Type B pancreatic cell (in vitro differentiated cells): ENCODE data around the gene SNX30. TPM values are rescaled to one million over a fixed set of nuclear protein-coding genes. Genes with fewer than 3 reads are reported as not detected.
"Not testable (repeated sequence)": the region's sequence is repeated elsewhere in the genome, so short reads cannot be mapped to it uniquely, and the experiment has no call there.

Source experiments
- DNase-seq: peaks from one replicate; pipeline ENCODE4 v3.0.0; 2021; ENCODE audit warnings: mixed read lengths; ENCODE audit not compliant: unreplicated experiment; ENCODE audit errors: extremely low spot score
- H3K27ac Mint-ChIP-seq: 2 replicates; pipeline ENCODE4 v1.8.0; 2021; ENCODE audit warnings: mild to moderate bottlenecking, mixed read lengths
- H3K27me3 Mint-ChIP-seq: 2 replicates; pipeline ENCODE4 v1.8.0; 2021; ENCODE audit warnings: mixed read lengths
- H3K36me3 Mint-ChIP-seq: 2 replicates; pipeline ENCODE4 v1.8.0; 2021; ENCODE audit warnings: mixed read lengths
- H3K4me1 Mint-ChIP-seq: one replicate; pipeline ENCODE4 v1.8.0; 2021; ENCODE audit warnings: mixed read lengths; ENCODE audit not compliant: unreplicated experiment
- H3K4me3 Mint-ChIP-seq: 2 replicates; pipeline ENCODE4 v1.8.0; 2021; ENCODE audit warnings: mild to moderate bottlenecking, mixed read lengths
- H3K9me3 Mint-ChIP-seq: 2 replicates; pipeline ENCODE4 v1.8.0; 2021; ENCODE audit warnings: mixed read lengths
- total RNA-seq: library from RNA; stranded (reverse); gene quantifications from 2 replicates; pipeline ENCODE4 v1.2.1, GENCODE V29; 2021; ENCODE audit warnings: low replicate concordance
- TF ChIP-seq, protein P1 (sequence below): fragments of 200-600 bp; sonication (generic); conservative IDR thresholded peaks from 2 replicates; pipeline ENCODE4 v1.5.0; 2021; ENCODE audit warnings: antibody characterized with exemption, mild to moderate bottlenecking

SNX30 gene
- total RNA-seq, 1 donor from 2014 or later, result 10.6 TPM

DNA sequence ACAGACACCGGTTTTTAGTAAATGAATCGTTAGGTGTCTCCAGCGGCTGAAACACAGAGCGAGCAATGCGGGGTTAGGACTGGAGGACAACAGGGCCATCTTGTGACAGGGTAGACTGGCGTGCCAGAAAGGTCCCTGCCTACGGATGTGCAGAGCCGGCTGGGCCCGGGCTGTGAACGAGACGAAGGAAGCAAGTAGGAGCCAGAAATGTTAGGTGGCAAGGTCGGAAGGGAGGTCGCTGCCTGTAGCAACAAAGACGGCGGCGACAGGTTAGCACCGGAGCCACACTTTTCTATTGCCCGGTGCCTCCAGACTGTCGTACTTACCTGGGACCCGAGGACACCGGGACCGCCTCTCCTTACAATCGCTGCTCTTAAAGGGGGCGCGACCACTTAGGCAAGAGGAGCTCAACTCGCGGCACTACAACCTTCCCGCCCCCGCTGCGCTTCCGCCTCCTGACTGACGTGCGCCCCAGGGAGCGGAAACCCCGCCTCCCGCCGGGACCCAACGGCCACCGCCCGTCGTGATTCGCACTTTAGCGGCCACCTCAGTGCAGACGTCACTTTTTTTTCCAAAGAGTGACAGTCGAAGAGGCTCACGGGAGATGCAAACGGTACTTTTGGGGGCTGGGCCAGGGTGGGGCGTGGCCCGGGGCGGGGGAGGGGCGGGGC is 32.8 kb upstream of the SNX30 start, which contains the start of gene INIP:
Gene INIP (minus strand): TSS at position 457 of the 671 bp plus-strand sequence. CDS start 1,632 bp downstream, outside the sequence.
- peaks cover 16% of the 10 kb centered on the region for H3K4me1 Mint-ChIP-seq
- peak within 1 kb of the TSS; percentile 98 for H3K4me3 Mint-ChIP-seq
- H3K9me3 Mint-ChIP-seq, result peaks cover 3% of the 10 kb centered on the region
- H3K36me3 Mint-ChIP-seq, result peaks cover 8% of the 10 kb centered on the region
- peak within 1 kb of the TSS; percentile 99 for H3K27ac Mint-ChIP-seq
- no peaks in the 10 kb centered on the region for H3K27me3 Mint-ChIP-seq
- DNase-seq, result peak; percentile 94
- TF ChIP-seq, protein P1, sequence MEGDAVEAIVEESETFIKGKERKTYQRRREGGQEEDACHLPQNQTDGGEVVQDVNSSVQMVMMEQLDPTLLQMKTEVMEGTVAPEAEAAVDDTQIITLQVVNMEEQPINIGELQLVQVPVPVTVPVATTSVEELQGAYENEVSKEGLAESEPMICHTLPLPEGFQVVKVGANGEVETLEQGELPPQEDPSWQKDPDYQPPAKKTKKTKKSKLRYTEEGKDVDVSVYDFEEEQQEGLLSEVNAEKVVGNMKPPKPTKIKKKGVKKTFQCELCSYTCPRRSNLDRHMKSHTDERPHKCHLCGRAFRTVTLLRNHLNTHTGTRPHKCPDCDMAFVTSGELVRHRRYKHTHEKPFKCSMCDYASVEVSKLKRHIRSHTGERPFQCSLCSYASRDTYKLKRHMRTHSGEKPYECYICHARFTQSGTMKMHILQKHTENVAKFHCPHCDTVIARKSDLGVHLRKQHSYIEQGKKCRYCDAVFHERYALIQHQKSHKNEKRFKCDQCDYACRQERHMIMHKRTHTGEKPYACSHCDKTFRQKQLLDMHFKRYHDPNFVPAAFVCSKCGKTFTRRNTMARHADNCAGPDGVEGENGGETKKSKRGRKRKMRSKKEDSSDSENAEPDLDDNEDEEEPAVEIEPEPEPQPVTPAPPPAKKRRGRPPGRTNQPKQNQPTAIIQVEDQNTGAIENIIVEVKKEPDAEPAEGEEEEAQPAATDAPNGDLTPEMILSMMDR, result no peak

DNA sequence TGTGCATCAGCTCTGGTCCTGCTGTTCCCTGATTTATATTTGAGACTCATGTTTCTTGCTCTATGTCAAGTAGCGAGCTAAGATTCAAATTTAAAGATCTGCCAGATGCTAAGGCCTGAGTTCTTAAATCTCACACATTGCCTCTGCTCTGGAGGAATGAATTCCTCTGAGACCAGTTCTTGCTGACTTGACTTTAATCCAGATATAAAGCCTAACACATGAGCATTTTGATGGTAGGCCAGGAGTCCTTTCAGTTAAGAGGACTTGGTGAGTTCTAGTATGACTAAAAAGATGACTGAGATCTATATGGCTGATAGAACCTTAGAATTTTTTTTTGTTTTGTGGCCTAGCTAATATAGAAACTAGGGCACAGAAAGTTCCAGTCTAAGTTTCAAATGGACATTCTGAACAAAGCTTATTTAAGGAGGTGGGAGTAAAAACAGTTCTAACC is 31.3 kb upstream of the SNX30 start:
- Mint-ChIP-seq H3K36me3 (no peaks in the 10 kb centered on the region), H3K27me3 (no peaks in the 10 kb centered on the region), H3K27ac (peak overlapping the region; percentile 76), H3K4me1 (peaks cover 15% of the 10 kb centered on the region), H3K9me3 (no peaks in the 10 kb centered on the region), H3K4me3 (peak overlapping the region; percentile 82)
- DNase-seq, result no peak
- TF ChIP-seq, protein P1, result no peak

DNA sequence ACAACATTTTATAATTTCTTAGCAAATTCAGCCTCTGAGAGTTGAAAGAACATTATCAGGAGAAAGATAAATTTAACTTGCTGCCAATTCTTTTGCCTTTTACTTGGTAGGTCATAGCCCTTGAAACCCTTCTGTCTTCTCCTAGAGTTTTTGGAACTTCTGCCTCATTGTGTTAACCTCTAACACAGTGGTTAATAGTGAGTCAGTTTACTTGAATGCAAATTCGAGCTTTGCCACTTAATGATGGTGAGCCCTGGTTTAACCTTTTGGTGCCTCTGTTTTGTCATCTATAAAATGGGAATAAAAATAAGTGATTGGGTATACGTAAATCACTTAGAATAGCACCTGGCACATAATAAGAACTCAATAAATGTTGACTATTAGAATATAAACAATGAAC is 30.9 kb upstream of the SNX30 start:
- no peak for DNase-seq
- Mint-ChIP-seq H3K4me3 (no peak overlapping the region), H3K36me3 (no peaks in the 10 kb centered on the region), H3K9me3 (no peaks in the 10 kb centered on the region), H3K27ac (no peak overlapping the region), H3K4me1 (peaks cover 15% of the 10 kb centered on the region), H3K27me3 (no peaks in the 10 kb centered on the region)
- TF ChIP-seq, protein P1, result no peak

DNA sequence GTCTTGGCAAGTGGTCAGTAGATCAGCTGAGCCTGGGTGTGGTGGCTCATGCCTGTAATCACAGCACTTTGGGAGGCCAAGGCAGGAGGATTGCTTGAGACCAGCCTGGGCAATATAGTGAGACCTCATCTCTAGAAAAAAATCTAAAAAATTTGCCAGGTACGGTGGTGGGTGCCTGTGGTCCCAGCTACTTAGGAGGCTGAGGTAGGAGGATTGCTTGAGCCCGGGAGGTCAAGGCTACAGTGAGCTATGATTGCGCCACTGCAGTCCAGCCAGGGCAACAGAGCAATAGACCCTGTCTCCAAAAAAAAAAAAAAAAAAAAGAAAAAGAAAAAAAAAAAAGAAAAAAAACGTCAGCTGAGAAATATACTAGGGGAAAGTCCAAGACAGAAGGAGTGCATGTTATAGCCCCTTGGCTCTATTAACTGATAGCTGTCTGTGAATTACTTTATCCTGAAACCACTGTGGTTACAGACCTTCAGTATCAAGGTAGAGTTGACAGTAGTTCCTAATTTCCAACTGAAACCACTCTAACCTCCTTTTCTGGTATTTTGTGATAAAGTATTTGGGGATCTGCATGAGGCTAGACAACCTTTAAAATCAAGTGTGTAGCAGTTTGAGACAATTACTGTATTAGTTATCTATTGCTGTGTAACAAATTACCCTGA is 30.3 kb upstream of the SNX30 start:
- no peaks in the 10 kb centered on the region for H3K36me3 Mint-ChIP-seq
- H3K27ac Mint-ChIP-seq, result no peak overlapping the region
- TF ChIP-seq, protein P1, result no peak
- no peak for DNase-seq
- no peaks in the 10 kb centered on the region for H3K9me3 Mint-ChIP-seq
- H3K4me1 Mint-ChIP-seq, result peaks cover 15% of the 10 kb centered on the region
- no peak overlapping the region for H3K4me3 Mint-ChIP-seq
- no peaks in the 10 kb centered on the region for H3K27me3 Mint-ChIP-seq

DNA sequence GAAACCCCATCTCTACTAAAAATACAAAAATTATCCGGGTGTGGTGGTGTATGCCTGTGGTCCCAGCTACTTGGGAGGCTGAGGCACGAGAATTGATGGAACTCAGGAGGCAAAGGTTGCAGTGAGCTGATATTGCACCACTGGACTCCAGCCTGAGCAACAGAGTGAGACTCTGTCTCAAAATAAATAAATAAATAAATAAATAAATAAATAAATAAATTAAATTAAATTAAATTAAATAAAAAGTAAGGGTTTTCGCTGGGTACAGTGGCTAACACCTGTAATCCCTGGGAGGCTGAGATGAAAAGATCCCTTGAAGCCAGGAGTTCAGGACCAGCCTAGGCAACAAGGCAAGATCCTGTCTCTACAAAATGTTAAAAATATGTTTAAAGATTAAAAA is 27.8 kb upstream of the SNX30 start:
- not testable (repeated sequence) for H3K36me3 Mint-ChIP-seq, H3K27me3 Mint-ChIP-seq, DNase-seq, H3K9me3 Mint-ChIP-seq, H3K4me3 Mint-ChIP-seq, H3K4me1 Mint-ChIP-seq, H3K27ac Mint-ChIP-seq

DNA sequence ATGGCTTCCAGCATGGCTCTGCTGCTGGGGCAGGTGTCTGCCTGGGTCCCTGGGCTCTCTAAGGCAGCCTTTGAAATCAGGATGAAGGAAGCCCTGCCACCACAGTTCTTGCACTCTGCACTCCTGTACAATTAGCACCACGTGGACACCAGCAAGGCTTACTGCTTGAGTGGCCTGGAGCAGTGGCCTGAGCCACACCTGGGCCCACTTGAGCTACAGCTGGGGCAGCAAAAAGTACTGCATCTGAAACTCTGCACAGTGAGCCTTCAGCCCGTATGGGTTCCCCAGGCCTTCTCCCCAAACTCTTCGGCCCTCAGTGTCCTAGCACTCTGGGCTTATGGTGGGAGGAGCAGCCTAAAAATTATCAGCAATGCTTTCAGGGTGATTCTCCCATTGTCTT is 24.6 kb upstream of the SNX30 start:
- no peaks in the 10 kb centered on the region for H3K36me3 Mint-ChIP-seq
- no peaks in the 10 kb centered on the region for H3K4me1 Mint-ChIP-seq
- H3K9me3 Mint-ChIP-seq, result no peaks in the 10 kb centered on the region
- H3K4me3 Mint-ChIP-seq, result no peak overlapping the region
- no peak overlapping the region for H3K27ac Mint-ChIP-seq
- TF ChIP-seq, protein P1, result no peak
- no peak for DNase-seq
- H3K27me3 Mint-ChIP-seq, result no peaks in the 10 kb centered on the region
